Stromal cell of bone marrow (primary cell): ENCODE measurements around the gene GREM2.

Experiments used
- DNase-seq: peaks from one replicate; pipeline ENCODE4 v3.0.0-alpha.2; 2012; ENCODE audit warnings: low read depth

Gene GREM2

GRCh38 chr1:240455228-240455821 lies 156.6 kb downstream of the GREM2 start:
- DNase-seq, result peak; percentile 6

GRCh38 chr1:240445369-240445768 lies 166.6 kb downstream of the GREM2 start:
- no peak for DNase-seq

GRCh38 chr1:240441669-240442068 lies 170.3 kb downstream of the GREM2 start:
- no peak for DNase-seq
